Thoracic aorta (tissue), 2 donors: ENCODE data around the gene TMEM150B. TPM values are rescaled to one million over a fixed set of nuclear protein-coding genes. Genes with fewer than 3 reads are reported as not detected.

Experiments used
- ATAC-seq: fragments of 150-250 bp; one replicate; pipeline ENCODE4 v1.8.0; 2017; ENCODE audit warnings: low read depth; ENCODE audit not compliant: insufficient number of reproducible peaks, low FRiP score
- DNase-seq: peaks from one replicate; pipeline ENCODE4 v3.0.0-alpha.2; 2020; ENCODE audit warnings: low spot score
- H3K27ac ChIP-seq, 2 donors: fragments of 200-600 bp; sonication (generic); 1 replicate in 1 of 2; 2 replicates in 1 of 2; pipeline ENCODE4 v1.5.1; 2016; ENCODE audit warnings: mild to moderate bottlenecking in 2 of 2, moderate library complexity in 2 of 2
- H3K27me3 ChIP-seq: fragments of 200-600 bp; sonication (generic); replicated peaks from 2 replicates; pipeline ENCODE4 v1.6.0; 2016; ENCODE audit warnings: mild to moderate bottlenecking; ENCODE audit not compliant: insufficient read depth
- H3K36me3 ChIP-seq: fragments of 200-600 bp; sonication (generic); one replicate; pipeline ENCODE4 v1.5.1; 2016
- H3K4me1 ChIP-seq, 2 donors: fragments of 200-600 bp; sonication (generic); 1 replicate in 1 of 2; 2 replicates in 1 of 2; pipeline versions ENCODE4 v1.5.1 to v1.6.0; 2016; ENCODE audit warnings: low read depth in 2 of 2, mild to moderate bottlenecking in 1 of 2; ENCODE audit not compliant: control insufficient read depth in 1 of 2
- H3K4me3 ChIP-seq: fragments of 200-600 bp; sonication (generic); 2 replicates; pipeline ENCODE4 v1.5.1; 2016; ENCODE audit warnings: mild to moderate bottlenecking
- H3K9me3 ChIP-seq: fragments of 200-600 bp; sonication (generic); 2 replicates; pipeline ENCODE4 v1.5.1; 2016
- total RNA-seq, 2 donors: library from RNA; depleted of rRNA; stranded (reverse); fragments of >200 nt; gene quantifications; one replicate each; pipeline versions ENCODE4 v1.1.0 to v1.2.3, GENCODE V29; 2016
- TF ChIP-seq, protein P1 (sequence below): fragments of 200-600 bp; sonication (generic); IDR thresholded peaks from one replicate; pipeline ENCODE4 v1.5.1; 2019; ENCODE audit warnings: antibody characterized with exemption

TMEM150B gene
- total RNA-seq, 2 donors from 2014 or later: 6.8 TPM; not detected in 1

DNA sequence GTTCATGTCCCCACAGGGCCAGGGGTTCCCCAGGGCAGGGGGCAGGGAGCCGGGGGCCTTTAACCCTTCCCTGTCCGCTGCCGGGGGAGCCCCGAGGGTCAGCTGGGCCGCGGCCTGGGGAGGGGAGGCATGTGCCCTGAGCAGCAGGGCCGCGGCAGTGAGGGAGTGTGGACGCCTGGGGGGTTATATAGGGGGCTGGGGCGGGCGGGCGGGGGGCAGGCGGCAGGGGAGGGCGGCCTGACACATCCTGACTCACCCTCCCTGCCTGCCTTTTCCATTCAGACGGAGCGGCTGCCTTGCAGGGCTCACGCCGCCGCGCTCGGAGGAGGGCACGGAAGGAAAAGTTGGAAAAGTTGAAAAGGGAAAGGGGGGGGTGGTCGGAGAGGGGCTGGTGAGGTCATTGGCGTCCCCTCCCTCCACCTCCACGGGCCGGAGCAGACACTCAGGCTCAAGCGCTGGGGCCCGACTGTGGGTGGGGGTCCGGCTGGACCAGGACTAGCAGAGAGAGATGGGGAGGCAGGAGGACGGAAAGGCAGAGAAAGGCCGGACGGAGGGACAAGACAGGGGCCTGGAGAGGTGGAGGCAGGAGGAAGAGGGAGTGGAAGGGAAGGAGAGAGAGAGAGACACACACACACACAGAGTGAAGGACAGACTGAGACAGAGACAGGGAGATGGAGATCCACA, 45.3 kb upstream of the TMEM150B start, which contains the start of gene IL11:
TSS of gene IL11 (minus strand) at position 159 of the 684 bp plus-strand sequence. CDS start at position 6, 153 bp downstream.
- no peak for ATAC-seq
- H3K27ac ChIP-seq: no peak within 1 kb of the TSS

DNA sequence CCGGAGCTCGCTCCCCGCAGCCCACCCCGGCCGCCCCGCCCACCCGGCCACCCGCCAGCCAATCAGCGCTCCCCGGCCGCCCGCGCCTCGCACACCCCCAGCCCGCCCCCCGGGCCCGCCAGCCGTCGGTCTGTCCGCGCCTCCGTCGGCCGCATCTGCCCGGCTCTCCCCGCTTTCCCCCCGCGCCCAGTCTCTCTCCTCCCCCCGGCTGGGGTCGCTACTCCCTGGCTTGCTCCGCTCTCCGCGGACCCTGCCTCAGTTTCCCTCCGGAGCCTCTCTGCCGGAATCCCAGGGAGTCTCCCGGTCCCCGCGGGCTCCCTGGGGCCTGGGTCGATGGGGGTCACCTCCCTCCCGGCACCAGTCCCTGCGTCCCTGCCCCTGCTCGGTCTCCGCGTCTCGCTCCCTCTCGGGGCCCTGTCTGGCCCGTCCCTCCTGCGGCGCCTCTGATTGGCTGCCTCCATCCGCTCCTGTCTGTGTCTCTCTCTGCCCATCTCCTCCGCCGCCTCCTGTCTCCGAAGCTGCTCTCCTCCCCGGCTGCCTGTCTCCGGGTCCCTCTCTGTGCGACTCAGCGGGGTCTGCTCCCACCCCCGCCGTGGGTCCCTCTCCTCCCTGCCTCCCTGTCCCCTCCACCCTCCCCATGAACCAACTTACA, 44.6 kb upstream of the TMEM150B start:
- peaks cover 13% of the 10 kb centered on the region for H3K27me3 ChIP-seq
- peak overlapping the region; percentile 54 for H3K4me3 ChIP-seq
- ATAC-seq (no peak), DNase-seq (no peak)
- no peaks in the 10 kb centered on the region for H3K36me3 ChIP-seq
- no peak overlapping the region for H3K27ac ChIP-seq
- no peaks in the 10 kb centered on the region for H3K9me3 ChIP-seq
- peaks cover 0 to 13% of the 10 kb centered on the region in 2 donors for H3K4me1 ChIP-seq
- TF ChIP-seq, protein P1, sequence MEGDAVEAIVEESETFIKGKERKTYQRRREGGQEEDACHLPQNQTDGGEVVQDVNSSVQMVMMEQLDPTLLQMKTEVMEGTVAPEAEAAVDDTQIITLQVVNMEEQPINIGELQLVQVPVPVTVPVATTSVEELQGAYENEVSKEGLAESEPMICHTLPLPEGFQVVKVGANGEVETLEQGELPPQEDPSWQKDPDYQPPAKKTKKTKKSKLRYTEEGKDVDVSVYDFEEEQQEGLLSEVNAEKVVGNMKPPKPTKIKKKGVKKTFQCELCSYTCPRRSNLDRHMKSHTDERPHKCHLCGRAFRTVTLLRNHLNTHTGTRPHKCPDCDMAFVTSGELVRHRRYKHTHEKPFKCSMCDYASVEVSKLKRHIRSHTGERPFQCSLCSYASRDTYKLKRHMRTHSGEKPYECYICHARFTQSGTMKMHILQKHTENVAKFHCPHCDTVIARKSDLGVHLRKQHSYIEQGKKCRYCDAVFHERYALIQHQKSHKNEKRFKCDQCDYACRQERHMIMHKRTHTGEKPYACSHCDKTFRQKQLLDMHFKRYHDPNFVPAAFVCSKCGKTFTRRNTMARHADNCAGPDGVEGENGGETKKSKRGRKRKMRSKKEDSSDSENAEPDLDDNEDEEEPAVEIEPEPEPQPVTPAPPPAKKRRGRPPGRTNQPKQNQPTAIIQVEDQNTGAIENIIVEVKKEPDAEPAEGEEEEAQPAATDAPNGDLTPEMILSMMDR: no peak

More for the DNA sequence above, 45.3 kb upstream of the TMEM150B start, which contains the start of gene IL11:
- H3K4me3 ChIP-seq: peak within 1 kb of the TSS; percentile 54
- DNase-seq: no peak
- peaks cover 13% of the 10 kb centered on the region for H3K27me3 ChIP-seq
- TF ChIP-seq, protein P1: no peak
- H3K4me1 ChIP-seq: peaks cover 0 to 13% of the 10 kb centered on the region in 2 donors
- H3K36me3 ChIP-seq: no peaks in the 10 kb centered on the region
- no peaks in the 10 kb centered on the region for H3K9me3 ChIP-seq

DNA sequence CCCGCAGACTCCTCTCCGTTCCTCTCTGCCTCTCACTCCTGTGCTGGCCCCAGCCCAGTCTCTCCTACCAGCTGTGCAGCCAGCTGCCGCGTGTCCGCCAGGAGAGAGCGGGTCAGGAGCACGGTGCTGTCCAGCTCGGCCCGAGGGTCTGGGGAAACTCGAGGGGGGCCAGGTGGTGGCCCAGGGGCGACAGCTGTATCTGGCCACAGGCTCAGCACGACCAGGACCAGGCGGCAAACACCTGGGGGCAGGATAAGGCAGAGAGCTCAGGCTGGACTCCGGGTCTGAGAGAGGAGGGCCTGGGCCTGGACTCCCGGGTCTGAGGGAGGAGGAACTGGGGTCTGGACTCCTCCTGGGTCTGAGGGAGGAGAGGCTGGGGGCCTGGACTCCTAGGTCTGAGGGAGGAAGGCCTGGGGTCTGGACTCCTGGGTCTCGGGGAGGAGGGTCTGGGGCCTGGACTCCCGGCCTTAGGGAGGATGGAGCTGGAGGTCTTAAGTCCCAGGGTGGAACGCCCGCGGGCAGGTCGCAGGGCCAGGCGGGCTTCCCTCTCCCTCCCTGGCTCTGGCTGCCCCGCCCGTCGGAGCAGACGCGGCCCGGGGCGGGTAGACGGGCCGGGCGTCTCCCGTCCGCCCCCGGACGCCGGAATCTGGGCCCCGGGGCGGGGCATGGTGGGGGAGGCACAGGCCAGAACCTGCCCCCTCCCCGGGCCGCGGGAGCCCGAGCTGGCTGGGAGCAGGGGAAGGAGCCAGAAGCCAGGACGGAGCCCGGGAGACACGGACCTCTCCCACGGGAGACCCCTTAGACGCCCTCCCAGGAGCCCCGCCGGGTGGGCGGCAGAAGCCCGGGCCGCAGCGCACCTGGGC, 43.8 kb upstream of the TMEM150B start:
- DNase-seq (no peak), ATAC-seq (no peak)
- Histone ChIP-seq H3K27ac (peak overlapping the region in 1 of 2 donors; percentile 34), H3K4me1 (peaks cover 0 to 13% of the 10 kb centered on the region in 2 donors), H3K36me3 (no peaks in the 10 kb centered on the region), H3K4me3 (peak overlapping the region; percentile 44), H3K9me3 (no peaks in the 10 kb centered on the region), H3K27me3 (peaks cover 13% of the 10 kb centered on the region)
- TF ChIP-seq, protein P1: no peak

DNA sequence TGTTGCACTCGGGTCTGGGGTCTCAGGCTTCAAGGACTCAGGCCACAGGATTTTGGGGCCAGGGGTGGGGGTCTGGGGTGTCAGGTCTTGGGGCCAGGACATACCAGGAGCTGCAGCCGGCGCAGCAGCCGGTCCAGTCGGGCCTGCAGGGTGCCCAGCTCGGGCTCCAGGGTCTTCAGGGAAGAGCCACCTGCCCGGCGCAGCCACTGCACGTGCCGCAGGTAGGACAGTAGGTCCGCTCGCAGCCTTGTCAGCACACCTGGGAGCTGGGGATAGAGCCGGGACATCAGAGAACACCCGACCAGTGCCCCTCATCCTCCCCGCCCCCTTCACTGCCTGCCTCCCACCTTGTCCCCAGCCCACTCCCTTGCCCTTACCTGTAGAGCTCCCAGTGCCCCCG, 43.0 kb upstream of the TMEM150B start:
- Histone ChIP-seq H3K36me3 (no peaks in the 10 kb centered on the region), H3K4me1 (peaks cover 0 to 13% of the 10 kb centered on the region in 2 donors), H3K4me3 (no peak overlapping the region), H3K27me3 (peaks cover 13% of the 10 kb centered on the region), H3K27ac (no peak overlapping the region), H3K9me3 (no peaks in the 10 kb centered on the region)
- TF ChIP-seq, protein P1: no peak
- no peak for DNase-seq
- ATAC-seq: no peak
